Hindlimb muscle (tissue), 1 donor: ENCODE results near the gene SPATA6. TPM values are rescaled to one million over a fixed set of nuclear protein-coding genes. Genes with fewer than 3 reads are reported as not detected.
A peak's percentile ranks its signal among the peaks of the same experiment; 100 is the strongest.
"Not testable (repeated sequence)": the region's sequence is repeated elsewhere in the genome, so short reads cannot be mapped to it uniquely, and the experiment has no call there.

ENCODE experiments used
- DNase-seq: peaks from one replicate; pipeline ENCODE4 v3.0.0-alpha.2; 2013
- polyA plus RNA-seq: library from polyadenylated mRNA; unstranded; fragments of 120-200 nt; gene quantifications from one replicate; pipeline ENCODE4 v1.2.1, GENCODE V29; 2013; ENCODE audit not compliant: insufficient read length

The SPATA6 gene
- 10.8 TPM for polyA plus RNA-seq

DNA sequence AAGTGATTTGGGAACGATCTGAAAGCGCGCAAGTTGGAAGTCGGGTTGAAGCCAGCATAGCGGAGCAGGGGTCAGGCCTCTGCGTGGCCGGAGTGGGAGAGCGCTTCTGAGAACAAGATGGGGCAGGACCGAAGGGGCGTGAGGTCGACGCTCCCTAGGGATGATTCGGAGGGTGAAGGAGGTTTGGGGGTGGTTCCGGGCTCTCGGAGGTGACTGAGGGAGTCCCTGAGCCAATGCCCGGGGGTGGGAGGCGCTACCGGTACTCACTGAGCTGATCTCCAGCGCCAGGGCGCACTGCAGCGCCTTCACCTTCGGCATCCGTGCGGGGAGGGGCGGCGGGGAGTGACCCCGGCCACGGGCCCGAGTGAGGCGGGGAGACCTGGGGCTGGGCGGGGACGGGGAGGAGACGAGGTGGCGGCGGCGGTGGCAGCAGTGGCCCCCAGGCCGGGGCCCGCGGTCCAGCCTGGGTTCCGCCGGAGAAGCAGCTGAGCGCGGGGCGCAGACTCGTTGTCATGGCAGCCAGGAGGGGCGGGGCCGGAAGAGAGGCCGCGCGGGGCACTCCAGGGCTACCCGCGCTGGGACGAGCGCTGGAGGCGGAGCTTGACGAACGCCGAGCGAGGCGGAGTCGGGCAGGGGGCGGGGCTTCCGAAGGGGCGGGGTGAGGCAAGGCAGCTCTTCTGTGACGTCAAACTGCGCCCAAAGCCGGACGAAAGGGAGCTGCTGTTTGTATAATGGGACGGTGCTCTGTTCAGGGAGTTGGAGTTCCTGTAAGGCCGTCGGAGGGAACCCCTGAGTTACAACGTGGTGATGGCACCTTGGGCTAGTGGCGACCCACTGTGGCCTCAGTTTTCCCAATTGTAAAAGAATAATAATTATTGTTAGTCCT is at the start of gene SPATA6:
SPATA6 (minus strand) TSS at position 514 of the 886 bp plus-strand sequence; CDS start at position 318, 196 bp downstream.
- DNase-seq, result peak; percentile 96

- not testable (repeated sequence) for DNase-seq
These were observed 47.9 kb upstream of the SPATA6 start for GRCh38 chr1:48519896-48520295.

DNA sequence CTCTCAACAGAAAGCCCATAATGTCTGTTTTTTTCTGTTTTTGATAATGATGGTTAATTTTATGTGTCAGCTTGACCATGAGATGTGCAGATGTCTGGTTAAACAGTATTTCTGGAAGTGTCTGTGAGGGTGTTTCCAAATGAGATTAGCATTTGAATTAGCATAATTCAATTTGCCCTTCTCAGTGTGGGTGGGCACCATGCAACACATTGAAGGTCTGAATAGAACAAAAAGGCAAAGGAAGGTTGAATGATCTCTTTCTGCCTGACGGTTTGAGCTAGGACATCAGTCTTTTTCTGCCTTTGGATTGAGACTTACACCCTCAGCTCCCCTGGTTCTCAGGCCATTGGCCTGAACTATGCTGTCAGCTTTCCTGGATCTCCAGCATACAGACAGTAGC is 34.9 kb upstream of the SPATA6 start:
- DNase-seq, result no peak

DNA sequence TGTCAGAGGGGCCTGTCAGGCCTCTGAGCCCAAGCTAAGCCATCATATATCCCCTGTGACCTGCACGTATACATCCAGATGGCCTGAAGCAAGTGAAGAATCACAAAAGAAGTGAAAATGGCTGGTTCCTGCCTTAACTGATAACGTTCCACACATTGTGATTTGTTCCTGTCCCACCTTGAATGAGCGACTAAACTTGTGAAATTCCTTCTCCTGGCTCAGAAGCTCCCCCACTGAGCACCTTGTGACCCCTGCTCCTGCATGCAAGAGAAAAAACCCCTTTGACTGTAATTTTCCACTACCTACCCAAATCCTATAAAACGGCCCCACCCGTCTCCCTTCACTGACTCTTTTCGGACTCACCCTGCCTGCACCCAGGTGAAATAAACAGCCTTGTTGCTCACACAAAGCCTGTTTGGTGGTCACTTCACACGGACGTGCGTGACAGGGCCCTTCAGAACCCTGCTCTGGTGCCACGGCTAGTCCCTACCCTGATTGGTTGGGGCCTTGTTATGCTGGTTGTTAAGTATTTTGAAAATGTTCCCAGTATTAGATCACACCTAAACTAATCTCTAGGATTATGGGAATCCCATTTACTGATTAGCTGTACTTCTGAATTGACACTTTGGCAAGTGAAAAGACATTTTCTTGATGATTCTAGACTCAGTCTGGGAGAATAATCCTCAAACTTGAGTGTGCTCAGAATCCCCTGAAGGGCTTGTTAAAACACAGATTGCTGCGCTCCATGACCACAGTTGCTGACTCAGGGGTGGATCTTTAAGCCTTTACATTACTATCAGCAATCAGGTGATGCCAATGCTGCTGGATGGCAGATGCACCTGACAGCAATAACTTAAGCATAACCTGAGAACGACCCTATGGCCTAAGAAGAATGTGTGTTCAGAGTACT is 28.8 kb upstream of the SPATA6 start:
- no peak for DNase-seq

GRCh38 chr1:48499211-48499735 is 27.3 kb upstream of the SPATA6 start:
- DNase-seq, result no peak

GRCh38 chr1:48498096-48498791 is 26.2 kb upstream of the SPATA6 start:
- DNase-seq, result peak; percentile 72

DNA sequence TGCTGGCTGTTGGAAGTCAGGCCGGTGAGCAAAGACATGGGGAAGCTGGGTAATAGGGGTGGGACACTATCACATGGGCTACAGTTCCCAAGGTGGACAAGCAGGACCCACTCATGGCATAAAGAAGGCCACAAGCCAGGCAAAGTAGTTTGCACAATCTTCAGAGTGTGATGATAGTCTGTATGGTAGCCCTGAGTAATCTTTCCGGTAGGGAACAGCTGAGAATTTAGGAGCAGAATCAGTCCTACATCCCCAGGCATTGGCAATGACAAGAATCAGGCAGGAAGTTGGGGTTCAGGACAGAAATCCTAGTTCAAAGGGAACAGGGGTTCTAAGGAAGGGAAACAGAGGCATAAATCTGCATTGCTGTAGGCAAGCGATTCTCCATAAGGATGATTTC is 23.9 kb upstream of the SPATA6 start:
- no peak for DNase-seq

GRCh38 chr1:48495166-48495565 is 23.2 kb upstream of the SPATA6 start:
- no peak for DNase-seq

DNA sequence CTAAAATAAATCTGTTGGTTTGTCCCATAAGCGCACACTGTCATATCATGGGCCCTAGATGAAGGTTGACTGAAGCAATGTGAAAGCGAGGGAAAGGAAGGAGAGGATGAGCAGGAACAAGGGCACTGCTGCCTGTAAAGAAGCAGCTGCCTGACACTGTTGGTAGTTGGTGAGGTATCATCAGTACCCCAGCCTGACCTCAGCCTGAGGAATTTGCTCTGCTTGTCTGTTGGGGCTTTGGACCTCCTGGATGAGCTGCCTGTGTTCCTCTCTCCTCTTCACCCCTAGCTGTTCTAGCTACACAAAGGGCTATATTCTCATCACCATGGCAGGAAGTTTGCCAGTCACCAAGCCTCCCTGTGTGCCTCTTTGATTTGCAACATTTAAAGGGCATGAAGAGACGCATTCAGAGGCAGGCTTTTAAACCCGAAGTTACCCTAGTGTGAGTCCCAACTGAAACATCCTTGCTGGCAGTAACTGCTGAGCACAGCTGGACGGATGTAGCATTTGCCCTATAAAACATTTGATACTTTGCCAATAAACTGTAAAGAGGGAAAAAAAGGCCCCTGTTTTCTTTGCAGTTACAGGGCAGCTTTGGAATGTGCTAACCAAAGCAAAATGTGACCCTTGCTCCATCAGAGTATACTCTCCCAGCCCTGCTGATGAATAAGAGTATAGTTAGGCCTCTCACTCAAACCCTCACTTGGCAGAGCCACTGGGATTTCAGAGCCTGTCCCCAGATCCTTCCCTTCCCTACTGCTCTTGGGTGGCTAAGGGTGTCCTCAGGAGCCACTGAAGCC is 22.2 kb upstream of the SPATA6 start:
- DNase-seq, result peak; percentile 36

DNA sequence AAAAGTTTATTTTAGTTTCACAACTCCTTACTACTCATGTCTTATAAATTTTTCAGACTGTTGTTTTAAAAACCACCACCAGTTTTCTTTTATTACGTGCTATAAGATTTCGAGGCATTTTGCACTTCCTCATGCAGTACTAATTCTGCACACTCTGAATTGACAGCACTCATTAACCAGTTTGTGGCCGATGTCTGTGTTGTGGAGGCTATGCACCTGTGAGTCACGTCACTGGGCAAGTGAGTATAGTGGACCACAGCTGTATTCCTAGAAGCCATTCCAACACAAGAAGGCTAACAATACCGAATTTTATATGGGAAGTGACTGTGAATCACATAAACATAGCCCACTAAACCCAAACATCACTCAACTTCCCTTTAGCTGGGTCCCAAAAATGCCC is 21.0 kb upstream of the SPATA6 start:
- no peak for DNase-seq

DNA sequence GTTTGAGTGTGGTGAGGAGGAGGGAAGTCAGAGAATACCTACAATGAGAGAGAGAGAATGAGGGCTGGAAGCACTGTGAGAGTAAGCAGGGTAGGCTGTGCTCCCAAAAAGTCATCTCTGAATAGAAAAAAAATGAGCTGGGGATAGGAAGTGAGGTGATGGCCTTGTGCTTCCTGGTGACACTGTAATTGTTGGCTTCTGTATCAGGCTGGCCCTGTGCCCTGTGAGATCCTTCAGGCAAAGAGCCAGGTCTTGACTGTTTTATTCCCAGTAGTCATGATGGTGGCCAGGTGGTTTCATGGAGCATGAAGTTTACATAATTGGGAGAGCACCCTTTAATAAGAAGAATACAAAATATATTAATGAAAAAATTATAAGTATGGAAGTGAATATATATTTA is 20.4 kb upstream of the SPATA6 start:
- DNase-seq, result peak; percentile 5

- DNase-seq, result no peak
These were observed 16.7 kb upstream of the SPATA6 start for GRCh38 chr1:48488721-48489120.

- DNase-seq, result no peak
These were observed 8.5 kb upstream of the SPATA6 start for GRCh38 chr1:48480504-48480903.

GRCh38 chr1:48480023-48480422 is 8.0 kb upstream of the SPATA6 start:
- not testable (repeated sequence) for DNase-seq

DNA sequence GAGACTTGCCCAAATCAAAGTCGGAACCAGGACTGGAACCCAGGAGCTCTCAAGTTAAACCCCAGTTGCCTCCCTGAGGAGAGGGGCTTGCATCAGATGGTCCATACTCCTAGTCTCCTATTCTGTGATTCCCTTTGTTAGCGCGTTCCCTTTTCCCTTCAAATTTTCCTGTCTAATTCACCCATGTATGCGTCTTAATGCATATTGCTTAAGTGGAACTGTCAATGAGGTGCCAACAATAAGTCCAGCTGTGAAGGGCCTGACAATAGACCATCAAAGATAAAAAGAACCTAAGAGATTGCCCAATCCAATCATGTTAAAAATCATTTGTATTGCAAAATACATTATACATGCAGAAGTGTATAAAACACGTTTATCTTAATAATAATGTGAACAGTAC is 634 bp upstream of the SPATA6 start:
- DNase-seq, result no peak

DNA sequence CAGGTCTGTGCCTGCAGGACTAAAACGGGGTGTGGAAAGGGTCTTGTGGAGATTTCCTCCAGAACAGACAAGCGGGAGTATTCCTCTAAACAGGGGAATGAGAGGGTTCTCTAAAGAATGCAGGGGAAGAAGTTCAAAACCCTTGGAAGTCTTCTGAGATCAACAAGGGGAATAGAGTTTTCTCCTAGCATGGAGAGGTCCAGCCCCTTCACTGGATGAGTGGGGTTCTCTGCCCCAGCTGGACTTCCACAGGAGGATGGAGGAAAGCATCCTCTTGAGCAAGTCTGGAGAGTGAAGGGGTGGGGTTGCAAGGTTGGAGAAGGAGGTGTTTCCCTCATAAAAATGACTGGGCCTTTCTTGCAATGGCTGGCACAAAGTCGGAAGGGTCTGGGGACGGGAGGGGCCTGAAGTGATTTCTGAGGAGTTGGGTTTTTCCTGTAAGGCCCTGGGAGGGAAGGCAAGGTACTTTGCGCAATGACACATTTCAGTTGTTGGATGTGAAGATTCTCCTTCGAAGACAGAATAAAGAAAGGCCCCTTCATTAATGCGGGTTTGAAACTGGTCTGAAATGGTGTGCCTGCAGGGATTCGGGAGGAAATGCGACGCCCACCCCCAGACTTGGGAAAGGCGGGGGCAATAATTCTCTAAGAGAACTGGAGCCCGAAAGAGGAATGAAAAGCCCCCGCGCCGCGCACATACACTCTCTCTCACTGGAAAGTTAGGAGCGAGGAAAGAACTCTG is 884 bp downstream of the SPATA6 start:
- DNase-seq, result peak; percentile 26

DNA sequence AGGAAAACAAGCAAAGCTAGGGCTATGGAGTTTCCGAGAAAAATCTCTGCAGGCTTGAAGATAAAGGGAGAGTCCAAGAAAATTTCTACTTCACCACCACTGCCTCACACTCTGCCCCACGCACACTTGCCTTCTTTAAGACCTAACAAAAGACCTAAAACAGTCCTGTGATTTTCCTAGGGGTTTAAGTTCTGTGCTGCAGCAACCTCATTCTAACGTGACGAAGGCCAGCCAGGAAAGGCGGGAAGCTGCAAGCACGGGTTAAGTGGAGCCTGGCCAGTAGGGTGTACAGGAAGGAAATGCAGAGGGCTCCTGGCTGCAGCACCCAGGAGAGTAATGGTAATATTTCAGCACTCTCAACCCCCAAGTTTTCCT is 1.5 kb downstream of the SPATA6 start:
- peak; percentile 61 for DNase-seq

- peak; percentile 66 for DNase-seq
These were observed 2.2 kb downstream of the SPATA6 start for GRCh38 chr1:48469616-48470480.

GRCh38 chr1:48466594-48466993 is 5.4 kb downstream of the SPATA6 start:
- DNase-seq, result no peak
